BLaER1 treated with 17β-estradiol and CSF1 and Interleukin-3, amounts not matched to agents 10 nM and 100 nM (cell line): Measurements from ENCODE around the gene UBE2N.
"Not testable (repeated sequence)": the region's sequence is repeated elsewhere in the genome, so short reads cannot be mapped to it uniquely, and the experiment has no call there.

Experiments
- H3K27ac ChIP-seq, 11 experiments: shearing (Covaris generic); formaldehyde crosslinking; 2 replicates each; pipeline ENCODE4 v1.8.1; 2022
- H3K27me3 ChIP-seq, 11 experiments: shearing (Covaris generic); formaldehyde crosslinking; 2 replicates each; pipeline ENCODE4 v1.8.1; 2022
- H3K36me3 ChIP-seq, 11 experiments: shearing (Covaris generic); formaldehyde crosslinking; 2 replicates each; pipeline ENCODE4 v1.8.1; 2022
- H3K4me1 ChIP-seq, 10 experiments: shearing (Covaris generic); formaldehyde crosslinking; 2 replicates each; pipeline ENCODE4 v1.8.1; 2022
- H3K4me2 ChIP-seq, 11 experiments: shearing (Covaris generic); formaldehyde crosslinking; 2 replicates each; pipeline ENCODE4 v1.8.1; 2022
- H3K4me3 ChIP-seq, 10 experiments: shearing (Covaris generic); formaldehyde crosslinking; 2 replicates each; pipeline ENCODE4 v1.8.1; 2022
- H3K9ac ChIP-seq, 11 experiments: shearing (Covaris generic); formaldehyde crosslinking; 2 replicates each; pipeline ENCODE4 v1.8.1; 2022
- H3K9me3 ChIP-seq, 11 experiments: shearing (Covaris generic); formaldehyde crosslinking; replicated peaks in 1 of 11; 2 replicates each; pipeline ENCODE4 v1.8.1; 2022
- H4K20me1 ChIP-seq, 11 experiments: shearing (Covaris generic); formaldehyde crosslinking; 2 replicates each; pipeline ENCODE4 v1.8.1; 2022
- Cebpa-rat ChIP-seq, 11 experiments: shearing (Covaris generic); IDR thresholded peaks; 2 replicates each; pipeline ENCODE4 v1.8.1; 2022

UBE2N gene

DNA sequence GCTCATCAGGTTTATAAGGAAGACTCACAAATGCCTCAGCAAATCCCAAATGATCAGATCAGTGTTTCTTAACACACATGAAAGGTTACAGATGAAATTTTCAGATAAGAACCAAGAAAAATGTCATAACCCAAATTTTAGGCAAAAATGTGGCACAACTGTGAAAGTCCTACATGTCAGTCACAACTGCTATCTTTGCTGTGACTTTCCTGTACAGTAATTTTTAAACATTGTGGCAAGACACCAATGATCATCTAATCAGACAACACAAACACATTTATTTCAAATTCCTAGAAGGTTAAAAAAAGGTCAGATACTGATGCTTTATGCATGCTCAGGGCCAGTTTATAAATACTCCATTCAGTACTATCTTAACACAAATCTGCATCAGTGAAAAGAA lies 32.9 kb downstream of the UBE2N start:
- Histone ChIP-seq H3K36me3 (peaks cover 46 to 88% (median 81%) of the 10 kb centered on the region in 11 experiments; a peak in 21 of 22 replicates), H3K4me3 (no peak overlapping the region)

DNA sequence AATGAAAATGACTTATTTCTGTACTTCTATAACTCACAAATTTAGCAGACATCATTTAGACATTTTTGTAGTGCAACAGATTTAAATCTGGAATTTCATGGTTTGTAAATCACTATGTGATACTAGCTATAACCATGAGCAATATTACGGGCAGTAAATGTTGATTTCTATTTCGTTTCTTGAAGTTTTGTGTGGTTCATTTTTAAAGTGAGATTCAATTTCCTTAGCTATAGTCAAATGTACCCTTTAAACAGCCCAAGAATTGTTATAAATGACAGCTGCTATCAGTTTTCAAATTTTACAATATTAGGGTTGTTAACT lies 33.8 kb downstream of the UBE2N start:
- peaks cover 50 to 95% (median 87%) of the 10 kb centered on the region in 11 experiments; a peak in 21 of 22 replicates for H3K36me3 ChIP-seq
- H3K27ac ChIP-seq: no peak overlapping the region
- H3K4me2 ChIP-seq: no peak overlapping the region
- no peaks in the 10 kb centered on the region for H3K9me3 ChIP-seq
- TF ChIP-seq Cebpa-rat (IDR thresholded peaks at IDR 0.05): no peak
- peaks cover 17 to 83% (median 67%) of the 10 kb centered on the region in 11 experiments; a peak in 21 of 22 replicates for H4K20me1 ChIP-seq
- H3K27me3 ChIP-seq: no peaks in the 10 kb centered on the region
- peaks cover 0 to 16% (median under 1%) of the 10 kb centered on the region in 10 experiments; a peak in 10 of 20 replicates for H3K4me1 ChIP-seq
- H3K9ac ChIP-seq: no peak overlapping the region
- no peak overlapping the region for H3K4me3 ChIP-seq

More for the DNA sequence above, 32.9 kb downstream of the UBE2N start:
- Histone ChIP-seq H3K9me3 (no peaks in the 10 kb centered on the region), H3K9ac (no peak overlapping the region), H3K4me1 (peaks cover 0 to 25% (median 9%) of the 10 kb centered on the region in 10 experiments; a peak in 15 of 20 replicates), H3K4me2 (no peak overlapping the region), H4K20me1 (peaks cover 26 to 91% (median 70%) of the 10 kb centered on the region in 11 experiments; a peak in 21 of 22 replicates), H3K27me3 (no peaks in the 10 kb centered on the region), H3K27ac (no peak overlapping the region)
- TF ChIP-seq Cebpa-rat (IDR thresholded peaks at IDR 0.05): no peak

GRCh38 chr12:93407054-93407962 lies 34.4 kb downstream of the UBE2N start:
- TF ChIP-seq Cebpa-rat (IDR thresholded peaks at IDR 0.05): no peak
- no peak overlapping the region for H3K9ac ChIP-seq
- no peaks in the 10 kb centered on the region for H3K27me3 ChIP-seq
- no peak overlapping the region for H3K4me3 ChIP-seq
- H4K20me1 ChIP-seq: peaks cover 11 to 77% (median 61%) of the 10 kb centered on the region in 11 experiments; a peak in 21 of 22 replicates
- H3K27ac ChIP-seq: no peak overlapping the region
- H3K9me3 ChIP-seq: no peaks in the 10 kb centered on the region
- no peak overlapping the region for H3K4me2 ChIP-seq
- H3K4me1 ChIP-seq: peaks cover 0 to 10% (median 0%) of the 10 kb centered on the region in 10 experiments; a peak in 7 of 20 replicates
- peaks cover 53 to 100% (median 93%) of the 10 kb centered on the region in 11 experiments; a peak in 21 of 22 replicates for H3K36me3 ChIP-seq

DNA sequence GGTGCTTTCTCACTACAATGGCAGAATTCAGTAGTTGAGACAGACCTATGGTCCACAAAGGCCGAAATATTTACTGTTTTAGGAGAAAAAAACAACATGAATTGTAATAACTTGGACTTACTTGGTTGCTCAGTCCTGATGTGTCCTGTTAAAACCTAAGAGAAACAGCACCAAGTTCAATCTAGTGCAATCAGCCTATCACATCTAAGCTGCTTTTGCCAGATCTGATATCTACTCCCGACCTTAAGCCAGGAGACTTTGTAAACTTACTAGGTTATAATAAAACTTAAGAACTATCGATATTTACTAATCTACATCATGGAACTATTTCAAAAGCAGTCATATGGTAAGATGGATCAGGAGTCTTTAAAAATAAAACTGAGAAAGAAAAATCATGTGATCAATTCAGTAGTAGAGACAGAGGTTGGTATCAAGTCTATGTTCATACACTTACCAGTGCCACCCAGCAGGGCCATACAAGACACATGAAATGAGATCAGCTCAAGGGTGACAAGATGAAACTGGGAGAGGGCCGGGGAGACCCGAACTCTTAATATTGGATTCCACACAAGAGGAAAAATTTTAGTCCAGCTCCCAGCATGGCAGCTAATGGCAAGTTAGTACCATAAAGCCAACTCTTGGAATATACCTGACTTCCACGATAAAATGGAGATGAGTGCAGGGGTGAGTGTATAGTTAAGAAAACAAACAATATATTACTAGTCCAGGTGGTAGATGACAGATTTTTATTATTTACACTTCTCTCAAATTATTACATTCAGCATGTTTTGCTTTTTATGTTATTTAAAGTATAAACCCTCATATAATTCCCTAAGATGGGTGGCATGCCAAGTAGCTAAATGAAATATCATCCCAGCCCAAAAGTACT lies 36.5 kb downstream of the UBE2N start:
- TF ChIP-seq Cebpa-rat (IDR thresholded peaks at IDR 0.05): no peak
- peaks cover 44 to 82% (median 80%) of the 10 kb centered on the region in 11 experiments; a peak in 21 of 22 replicates for H3K36me3 ChIP-seq

GRCh38 chr12:93403988-93404803 lies 37.6 kb downstream of the UBE2N start:
- Histone ChIP-seq H3K9me3 (no peaks in the 10 kb centered on the region), H3K4me3 (no peak overlapping the region), H3K4me2 (no peak overlapping the region), H3K27me3 (no peaks in the 10 kb centered on the region), H3K4me1 (peaks cover 0 to 8% (median 0%) of the 10 kb centered on the region in 10 experiments; a peak in 5 of 20 replicates), H3K27ac (no peak overlapping the region), H3K9ac (no peak overlapping the region), H3K36me3 (peaks cover 34 to 72% (median 70%) of the 10 kb centered on the region in 11 experiments; a peak in 21 of 22 replicates), H4K20me1 (peaks cover 0 to 45% (median 30%) of the 10 kb centered on the region in 11 experiments; a peak in 20 of 22 replicates)
- TF ChIP-seq Cebpa-rat (IDR thresholded peaks at IDR 0.05): no peak

More for the DNA sequence above, 36.5 kb downstream of the UBE2N start:
- no peak overlapping the region for H3K4me3 ChIP-seq
- no peak overlapping the region for H3K4me2 ChIP-seq
- H4K20me1 ChIP-seq: peaks cover 0 to 56% (median 40%) of the 10 kb centered on the region in 11 experiments; a peak in 21 of 22 replicates
- H3K9ac ChIP-seq: no peak overlapping the region
- H3K4me1 ChIP-seq: peaks cover 0 to 8% (median 0%) of the 10 kb centered on the region in 10 experiments; a peak in 5 of 20 replicates
- H3K27ac ChIP-seq: no peak overlapping the region
- no peaks in the 10 kb centered on the region for H3K9me3 ChIP-seq
- no peaks in the 10 kb centered on the region for H3K27me3 ChIP-seq

DNA sequence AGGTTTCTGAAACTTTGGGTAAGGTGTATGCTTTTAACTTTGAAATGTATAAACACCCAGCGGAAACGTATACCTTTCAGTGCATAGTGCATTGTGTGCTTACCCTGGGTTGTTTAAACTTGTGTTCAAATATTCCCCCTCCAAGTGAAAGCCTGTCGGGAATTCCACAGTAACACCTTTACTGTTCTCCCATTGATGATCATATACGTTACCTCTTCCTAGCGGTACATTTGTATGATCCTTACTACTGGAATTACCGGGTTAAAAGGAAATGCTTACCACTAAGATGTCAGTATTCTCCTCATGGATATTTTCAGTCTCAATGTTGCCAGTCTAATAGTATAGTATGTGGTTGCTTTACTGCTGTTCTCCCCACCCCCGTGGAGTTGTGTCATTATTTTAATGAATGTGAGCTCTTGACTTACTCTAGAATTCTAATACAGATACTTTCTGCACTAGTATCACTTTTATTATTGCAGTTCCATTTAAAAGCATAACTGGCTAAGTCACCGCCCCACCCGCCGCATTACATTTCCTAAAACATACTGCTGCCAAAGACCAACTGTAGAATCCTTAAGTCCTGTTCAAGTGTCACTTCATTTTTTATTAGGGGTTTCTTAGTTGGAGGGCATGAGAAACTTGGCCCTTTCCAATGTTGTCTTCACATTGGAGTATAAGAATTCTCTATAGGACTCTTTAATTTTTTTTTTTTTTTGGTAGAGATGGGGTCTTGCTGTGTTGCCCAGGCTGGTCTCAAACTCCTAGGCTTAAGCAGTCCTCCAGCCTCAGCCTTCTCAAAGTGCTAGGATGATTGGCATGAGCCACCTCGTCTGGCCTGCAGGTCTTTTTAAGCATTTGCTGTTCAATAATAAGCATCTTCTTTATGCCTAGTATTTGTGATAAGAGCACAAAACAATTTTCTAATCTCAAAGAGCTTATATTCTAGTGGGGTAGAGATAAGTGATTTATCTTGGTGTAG lies 39.1 kb downstream of the UBE2N start:
- Histone ChIP-seq H3K27me3 (no peaks in the 10 kb centered on the region), H3K27ac (no peak overlapping the region), H3K4me2 (no peak overlapping the region), H3K4me3 (no peak overlapping the region), H4K20me1 (peaks cover 0 to 41% (median 31%) of the 10 kb centered on the region in 11 experiments; a peak in 18 of 22 replicates), H3K36me3 (peaks cover 32 to 70% (median 69%) of the 10 kb centered on the region in 11 experiments), H3K9me3 (no peaks in the 10 kb centered on the region), H3K9ac (no peak overlapping the region), H3K4me1 (peaks cover 0 to 15% (median 0%) of the 10 kb centered on the region in 10 experiments; a peak in 5 of 20 replicates)
- TF ChIP-seq Cebpa-rat (IDR thresholded peaks at IDR 0.05): no peak

GRCh38 chr12:93399183-93399863 lies 42.4 kb downstream of the UBE2N start:
- not testable (repeated sequence) for H3K4me2 ChIP-seq, H3K4me3 ChIP-seq, H3K9ac ChIP-seq, H3K27ac ChIP-seq, H3K27me3 ChIP-seq, H3K4me1 ChIP-seq, H3K9me3 ChIP-seq
- H3K36me3 ChIP-seq: peaks cover 46 to 69% (median 67%) of the 10 kb centered on the region in 11 experiments
- peaks cover 0 to 49% (median 41%) of the 10 kb centered on the region in 11 experiments; a peak in 17 of 22 replicates for H4K20me1 ChIP-seq
